MM.1S (cell line): ENCODE results near the gene CREM.

Experiments
- EZH2 ChIP-seq: fragments of 300-600 bp; sonication (generic); optimal IDR thresholded peaks from 2 replicates; pipeline ENCODE3; 2017; ENCODE audit warnings: low read depth, mild to moderate bottlenecking, antibody characterized with exemption, low read length, mixed read lengths
- EZH2phosphoT487 ChIP-seq: fragments of 300-600 bp; sonication (generic); IDR thresholded peaks from 2 replicates; pipeline ENCODE4 v1.6.1; 2018; ENCODE audit warnings: antibody characterized with exemption, low read length
- TF ChIP-seq, protein P1 (sequence below): fragments of 300-600 bp; sonication (generic); IDR thresholded peaks from 2 replicates; pipeline ENCODE4 v1.5.1; 2016; ENCODE audit warnings: antibody characterized with exemption, low read length, mixed read lengths

DNA sequence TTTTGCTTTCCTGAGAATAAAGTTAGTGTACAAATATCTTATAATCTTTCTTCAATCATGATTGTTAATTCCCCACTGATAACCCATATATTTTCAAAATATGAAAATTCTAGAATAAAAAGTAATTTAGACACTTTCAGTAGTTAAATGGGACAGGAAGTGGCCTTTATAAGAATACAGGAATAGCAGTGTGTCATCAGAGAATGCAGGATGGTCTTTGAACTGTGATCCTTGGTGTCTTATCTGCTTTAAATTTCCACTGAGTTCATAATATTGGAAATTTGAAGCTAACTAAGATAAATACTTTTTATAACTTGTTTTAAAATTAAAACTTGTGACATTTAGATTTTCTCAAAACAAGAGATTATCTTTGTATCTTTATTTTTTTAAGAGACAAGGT lies 75.4 kb downstream of the CREM start:
- TF ChIP-seq, protein P1, sequence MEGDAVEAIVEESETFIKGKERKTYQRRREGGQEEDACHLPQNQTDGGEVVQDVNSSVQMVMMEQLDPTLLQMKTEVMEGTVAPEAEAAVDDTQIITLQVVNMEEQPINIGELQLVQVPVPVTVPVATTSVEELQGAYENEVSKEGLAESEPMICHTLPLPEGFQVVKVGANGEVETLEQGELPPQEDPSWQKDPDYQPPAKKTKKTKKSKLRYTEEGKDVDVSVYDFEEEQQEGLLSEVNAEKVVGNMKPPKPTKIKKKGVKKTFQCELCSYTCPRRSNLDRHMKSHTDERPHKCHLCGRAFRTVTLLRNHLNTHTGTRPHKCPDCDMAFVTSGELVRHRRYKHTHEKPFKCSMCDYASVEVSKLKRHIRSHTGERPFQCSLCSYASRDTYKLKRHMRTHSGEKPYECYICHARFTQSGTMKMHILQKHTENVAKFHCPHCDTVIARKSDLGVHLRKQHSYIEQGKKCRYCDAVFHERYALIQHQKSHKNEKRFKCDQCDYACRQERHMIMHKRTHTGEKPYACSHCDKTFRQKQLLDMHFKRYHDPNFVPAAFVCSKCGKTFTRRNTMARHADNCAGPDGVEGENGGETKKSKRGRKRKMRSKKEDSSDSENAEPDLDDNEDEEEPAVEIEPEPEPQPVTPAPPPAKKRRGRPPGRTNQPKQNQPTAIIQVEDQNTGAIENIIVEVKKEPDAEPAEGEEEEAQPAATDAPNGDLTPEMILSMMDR, result no peak
- TF ChIP-seq EZH2 (no peak), EZH2phosphoT487 (no peak)
